SJCRH30 (cell line): ENCODE data around the gene NKIRAS1. TPM values are rescaled to one million over a fixed set of nuclear protein-coding genes. Genes with fewer than 3 reads are reported as not detected.

Experiments used
- DNase-seq, 2 experiments: peaks; one replicate each; pipeline ENCODE4 v3.0.0-alpha.2; 2015 to 2020
- H3K27ac ChIP-seq: fragments of 250-450 bp; sonication (Bioruptor Pico); 2 replicates; pipeline ENCODE4 v1.5.1; 2020; ENCODE audit warnings: mild to moderate bottlenecking, moderate library complexity
- H3K27me3 ChIP-seq: fragments of 250-450 bp; sonication (Bioruptor Pico); 2 replicates; pipeline ENCODE4 v1.5.1; 2020; ENCODE audit warnings: mild to moderate bottlenecking, moderate library complexity
- H3K36me3 ChIP-seq: fragments of 250-450 bp; sonication (Bioruptor Pico); 2 replicates; pipeline ENCODE4 v1.5.1; 2020; ENCODE audit warnings: mild to moderate bottlenecking, moderate library complexity
- H3K4me1 ChIP-seq: fragments of 250-450 bp; sonication (Bioruptor Pico); 2 replicates; pipeline ENCODE4 v1.5.1; 2020; ENCODE audit warnings: mild to moderate bottlenecking, moderate library complexity
- H3K4me3 ChIP-seq: fragments of 250-450 bp; sonication (Bioruptor Pico); 2 replicates; pipeline ENCODE4 v1.5.1; 2020; ENCODE audit warnings: mild to moderate bottlenecking, moderate library complexity
- H3K9me3 ChIP-seq: fragments of 250-450 bp; sonication (Bioruptor Pico); replicated peaks from 2 replicates; pipeline ENCODE4 v1.5.1; 2020; ENCODE audit warnings: mild to moderate bottlenecking, moderate library complexity
- total RNA-seq: library from RNA; depleted of rRNA; stranded (reverse); fragments of >200 nt; shearing (Covaris generic); gene quantifications from 2 replicates; pipeline ENCODE4 v1.2.3, GENCODE V29; 2014

The NKIRAS1 gene
- total RNA-seq, 1 experiment from 2014 or later: 29.7 TPM

- Histone ChIP-seq H3K27me3 (no peaks in the 10 kb centered on the region), H3K36me3 (no peaks in the 10 kb centered on the region), H3K9me3 (no peaks in the 10 kb centered on the region), H3K4me1 (peaks cover 34% of the 10 kb centered on the region), H3K27ac (peak overlapping the region; percentile 56), H3K4me3 (peak overlapping the region; percentile 91)
- peak; percentile 99 for DNase-seq
Measured at GRCh38 chr3:23945913-23946687, 29.3 kb upstream of the NKIRAS1 start.

GRCh38 chr3:23945663-23945912, 28.8 kb upstream of the NKIRAS1 start:
- Histone ChIP-seq H3K27me3 (no peaks in the 10 kb centered on the region), H3K4me3 (peak overlapping the region; percentile 91), H3K27ac (peak overlapping the region; percentile 75; the same call in 1 of the 2 replicates), H3K9me3 (no peaks in the 10 kb centered on the region), H3K36me3 (no peaks in the 10 kb centered on the region), H3K4me1 (peaks cover 39% of the 10 kb centered on the region)
- DNase-seq: no peak

GRCh38 chr3:23944861-23945662, 28.3 kb upstream of the NKIRAS1 start, which contains the start of gene NR1D2:
TSS of gene NR1D2 (plus strand) at chr3:23945286. CDS start at chr3:23945579, 293 bp downstream.
- DNase-seq: peak; percentile 92 to 93

GRCh38 chr3:23944007-23944783, 27.4 kb upstream of the NKIRAS1 start:
- H3K27ac ChIP-seq: peak overlapping the region; percentile 75; the same call in 1 of the 2 replicates
- peaks cover 32% of the 10 kb centered on the region for H3K4me1 ChIP-seq
- no peaks in the 10 kb centered on the region for H3K27me3 ChIP-seq
- no peaks in the 10 kb centered on the region for H3K9me3 ChIP-seq
- H3K36me3 ChIP-seq: no peaks in the 10 kb centered on the region
- peak overlapping the region; percentile 91 for H3K4me3 ChIP-seq
- peak in 1 of 2 experiments; percentile 39 for DNase-seq

More at GRCh38 chr3:23944861-23945662, 28.3 kb upstream of the NKIRAS1 start, which contains the start of gene NR1D2:
- no peaks in the 10 kb centered on the region for H3K36me3 ChIP-seq
- H3K27me3 ChIP-seq: no peaks in the 10 kb centered on the region
- no peaks in the 10 kb centered on the region for H3K9me3 ChIP-seq
- peak within 1 kb of the TSS; percentile 91 for H3K4me3 ChIP-seq
- peak within 1 kb of the TSS; percentile 75 for H3K27ac ChIP-seq
- H3K4me1 ChIP-seq: peaks cover 40% of the 10 kb centered on the region

- no peak overlapping the region for H3K4me3 ChIP-seq
- H3K27me3 ChIP-seq: no peaks in the 10 kb centered on the region
- H3K27ac ChIP-seq: no peak overlapping the region
- DNase-seq: no peak
- no peaks in the 10 kb centered on the region for H3K9me3 ChIP-seq
- no peaks in the 10 kb centered on the region for H3K36me3 ChIP-seq
- H3K4me1 ChIP-seq: peaks cover 31% of the 10 kb centered on the region
Measured at GRCh38 chr3:23942546-23942945, 25.8 kb upstream of the NKIRAS1 start.

- H3K9me3 ChIP-seq: no peaks in the 10 kb centered on the region
- H3K36me3 ChIP-seq: no peaks in the 10 kb centered on the region
- no peak overlapping the region for H3K27ac ChIP-seq
- peaks cover 22% of the 10 kb centered on the region for H3K4me1 ChIP-seq
- no peaks in the 10 kb centered on the region for H3K27me3 ChIP-seq
- no peak overlapping the region for H3K4me3 ChIP-seq
- DNase-seq: peak; percentile 40 to 59
Measured at GRCh38 chr3:23941440-23941839, 24.6 kb upstream of the NKIRAS1 start.

GRCh38 chr3:23940775-23941174, 24.0 kb upstream of the NKIRAS1 start:
- no peak overlapping the region for H3K27ac ChIP-seq
- no peaks in the 10 kb centered on the region for H3K36me3 ChIP-seq
- peaks cover 22% of the 10 kb centered on the region for H3K4me1 ChIP-seq
- no peaks in the 10 kb centered on the region for H3K9me3 ChIP-seq
- H3K27me3 ChIP-seq: no peaks in the 10 kb centered on the region
- H3K4me3 ChIP-seq: no peak overlapping the region
- no peak for DNase-seq

- Histone ChIP-seq H3K27ac (no peak overlapping the region), H3K27me3 (no peaks in the 10 kb centered on the region), H3K4me3 (no peak overlapping the region), H3K9me3 (no peaks in the 10 kb centered on the region), H3K36me3 (no peaks in the 10 kb centered on the region), H3K4me1 (peaks cover 14% of the 10 kb centered on the region)
- DNase-seq: no peak
Measured at GRCh38 chr3:23938688-23939087, 21.9 kb upstream of the NKIRAS1 start.

GRCh38 chr3:23937296-23937695, 20.5 kb upstream of the NKIRAS1 start:
- no peak overlapping the region for H3K27ac ChIP-seq
- no peaks in the 10 kb centered on the region for H3K9me3 ChIP-seq
- H3K36me3 ChIP-seq: no peaks in the 10 kb centered on the region

GRCh38 chr3:23934253-23934652, 17.5 kb upstream of the NKIRAS1 start:
- DNase-seq: no peak
- H3K9me3 ChIP-seq: no peaks in the 10 kb centered on the region
- no peaks in the 10 kb centered on the region for H3K27me3 ChIP-seq
- no peak overlapping the region for H3K4me3 ChIP-seq
- no peaks in the 10 kb centered on the region for H3K4me1 ChIP-seq
- H3K27ac ChIP-seq: no peak overlapping the region
- H3K36me3 ChIP-seq: no peaks in the 10 kb centered on the region

More at GRCh38 chr3:23937296-23937695, 20.5 kb upstream of the NKIRAS1 start:
- no peaks in the 10 kb centered on the region for H3K27me3 ChIP-seq
- no peak for DNase-seq
- no peak overlapping the region for H3K4me3 ChIP-seq
- peaks cover 11% of the 10 kb centered on the region for H3K4me1 ChIP-seq

- H3K4me1 ChIP-seq: no peaks in the 10 kb centered on the region
- H3K36me3 ChIP-seq: no peaks in the 10 kb centered on the region
- no peak overlapping the region for H3K4me3 ChIP-seq
- H3K9me3 ChIP-seq: no peaks in the 10 kb centered on the region
- no peaks in the 10 kb centered on the region for H3K27me3 ChIP-seq
- no peak overlapping the region for H3K27ac ChIP-seq
- no peak for DNase-seq
Measured at GRCh38 chr3:23932571-23932970, 15.8 kb upstream of the NKIRAS1 start.

- Histone ChIP-seq H3K27me3 (no peaks in the 10 kb centered on the region), H3K27ac (no peak overlapping the region), H3K36me3 (no peaks in the 10 kb centered on the region), H3K4me1 (no peaks in the 10 kb centered on the region), H3K4me3 (no peak overlapping the region), H3K9me3 (no peaks in the 10 kb centered on the region)
- no peak for DNase-seq
Measured at GRCh38 chr3:23931597-23931996, 14.8 kb upstream of the NKIRAS1 start.

GRCh38 chr3:23928524-23928923, 11.7 kb upstream of the NKIRAS1 start:
- Histone ChIP-seq H3K9me3 (no peaks in the 10 kb centered on the region), H3K4me1 (peaks cover 6% of the 10 kb centered on the region), H3K27me3 (no peaks in the 10 kb centered on the region), H3K4me3 (no peak overlapping the region), H3K27ac (no peak overlapping the region), H3K36me3 (peaks cover 2% of the 10 kb centered on the region; the same call in 1 of the 2 replicates)
- DNase-seq: no peak

GRCh38 chr3:23926736-23927135, 9.9 kb upstream of the NKIRAS1 start:
- H3K4me1 ChIP-seq: peaks cover 12% of the 10 kb centered on the region
- no peaks in the 10 kb centered on the region for H3K9me3 ChIP-seq
- no peak overlapping the region for H3K4me3 ChIP-seq
- DNase-seq: no peak
- no peak overlapping the region for H3K27ac ChIP-seq
- H3K27me3 ChIP-seq: no peaks in the 10 kb centered on the region
- peaks cover 2% of the 10 kb centered on the region; the same call in 1 of the 2 replicates for H3K36me3 ChIP-seq

- Histone ChIP-seq H3K4me3 (no peak overlapping the region), H3K27me3 (no peaks in the 10 kb centered on the region), H3K27ac (no peak overlapping the region), H3K9me3 (no peaks in the 10 kb centered on the region), H3K4me1 (peaks cover 12% of the 10 kb centered on the region), H3K36me3 (peaks cover 3% of the 10 kb centered on the region)
- DNase-seq: no peak
Measured at GRCh38 chr3:23926246-23926645, 9.5 kb upstream of the NKIRAS1 start.
